HG02884 (cell line): ENCODE results near the gene C16orf87.

ENCODE experiments used
- ATAC-seq: cut with Tn5 transposase; IDR thresholded peaks from one replicate; pipeline ENCODE4 v1.9.1; 2021; ENCODE audit warnings: mild to moderate bottlenecking, moderate library complexity; ENCODE audit not compliant: unreplicated experiment

C16orf87 gene

GRCh38 chr16:46762583-46762982 lies 68.4 kb downstream of the C16orf87 start:
- ATAC-seq, result no peak

- no peak for ATAC-seq
These were observed 71.7 kb downstream of the C16orf87 start for GRCh38 chr16:46759309-46759708.

DNA sequence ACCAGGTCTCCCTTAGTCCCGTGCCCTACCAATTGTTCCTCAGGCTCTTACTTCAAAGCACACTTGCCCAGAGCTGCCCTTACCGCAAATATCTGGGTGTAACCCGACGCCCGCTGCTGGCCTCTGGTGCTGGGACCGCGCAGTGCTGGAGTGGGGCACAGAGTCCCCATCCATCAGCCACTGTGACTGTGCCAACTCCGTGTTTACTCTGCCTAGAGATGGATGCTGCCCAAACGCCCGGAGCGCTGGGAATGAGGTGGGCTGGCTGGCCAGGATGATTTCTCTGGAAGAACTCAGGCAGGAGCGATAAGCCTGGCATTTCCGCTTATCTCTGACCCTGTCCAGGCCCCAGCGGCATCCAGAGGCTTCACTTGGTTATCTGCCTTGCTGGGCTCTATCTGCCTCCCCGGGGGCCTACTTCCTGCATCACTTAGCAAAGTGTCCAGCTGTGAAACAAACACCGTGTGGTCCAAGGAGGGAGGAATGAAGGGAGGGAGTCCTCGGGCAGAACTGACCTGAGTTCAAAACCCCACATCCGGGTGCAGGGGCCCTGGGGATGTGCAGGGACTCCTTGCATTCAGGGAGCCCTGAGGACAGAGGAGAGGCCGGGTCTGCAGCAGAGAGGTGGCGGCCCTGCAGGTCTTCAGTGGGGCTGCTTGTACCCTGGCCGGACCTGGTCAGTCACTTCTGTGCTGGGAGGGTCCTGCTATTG lies 73.5 kb downstream of the C16orf87 start:
- no peak for ATAC-seq

GRCh38 chr16:46756772-46757171 lies 74.2 kb downstream of the C16orf87 start:
- ATAC-seq, result no peak

DNA sequence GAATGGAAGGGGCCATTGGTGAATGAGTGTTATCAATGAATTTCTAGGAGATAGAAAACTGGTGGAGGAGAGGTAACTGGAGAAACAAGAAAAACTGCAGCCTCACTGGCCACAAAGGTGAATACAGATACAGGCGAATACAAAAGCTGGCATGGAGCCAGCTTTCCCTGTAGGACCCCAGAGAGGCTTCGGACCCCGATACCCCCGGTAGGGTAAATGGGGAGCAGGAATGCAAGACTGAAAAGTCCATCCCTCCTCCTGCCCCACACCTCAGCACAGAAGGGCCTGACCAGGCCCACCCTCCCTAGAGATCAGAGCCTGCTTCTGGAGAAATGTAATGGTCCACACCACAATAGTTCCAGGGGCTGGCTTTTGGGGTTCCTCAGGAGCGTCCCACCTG lies 78.0 kb downstream of the C16orf87 start:
- ATAC-seq, result no peak

- no peak for ATAC-seq
These were observed 79.6 kb downstream of the C16orf87 start for GRCh38 chr16:46751381-46751780.

- no peak for ATAC-seq
These were observed 81.9 kb downstream of the C16orf87 start for GRCh38 chr16:46748775-46749705.

GRCh38 chr16:46747777-46748651 lies 83.0 kb downstream of the C16orf87 start, which contains the start of gene MYLK3:
Gene MYLK3, minus strand, starts transcription at chr16:46748344. Its CDS starts 151 bp downstream, at chr16:46748193.
- no peak for ATAC-seq

- no peak for ATAC-seq
These were observed 83.9 kb downstream of the C16orf87 start for GRCh38 chr16:46746821-46747776.
